BE2C (cell line): ENCODE data around the gene CACNG3.
"Not testable (repeated sequence)": the region's sequence is repeated elsewhere in the genome, so short reads cannot be mapped to it uniquely, and the experiment has no call there.

Experiments
- DNase-seq: peaks from one replicate; pipeline ENCODE4 v3.0.0-alpha.2; 2020
- H3K27me3 ChIP-seq: fragments of 250-450 bp; sonication (Bioruptor Pico); 2 replicates; pipeline ENCODE4 v1.5.1; 2020; ENCODE audit warnings: mild to moderate bottlenecking
- H3K36me3 ChIP-seq: fragments of 250-450 bp; sonication (Bioruptor Pico); 2 replicates; pipeline ENCODE4 v1.5.1; 2020; ENCODE audit warnings: mild to moderate bottlenecking
- H3K4me1 ChIP-seq: fragments of 250-450 bp; sonication (Bioruptor Pico); 2 replicates; pipeline ENCODE4 v1.5.1; 2020
- H3K4me3 ChIP-seq: 2 replicates; pipeline ENCODE4 v1.5.1; 2011; ENCODE audit warnings: low read depth, low read length
- H3K9me3 ChIP-seq: fragments of 250-450 bp; sonication (Bioruptor Pico); 2 replicates; pipeline ENCODE4 v1.5.1; 2020
- TF ChIP-seq, protein P1 (sequence below): IDR thresholded peaks from 2 replicates; pipeline ENCODE4 v1.5.1; 2012; ENCODE audit warnings: mild to moderate bottlenecking, low read depth, low read length

CACNG3 gene

DNA sequence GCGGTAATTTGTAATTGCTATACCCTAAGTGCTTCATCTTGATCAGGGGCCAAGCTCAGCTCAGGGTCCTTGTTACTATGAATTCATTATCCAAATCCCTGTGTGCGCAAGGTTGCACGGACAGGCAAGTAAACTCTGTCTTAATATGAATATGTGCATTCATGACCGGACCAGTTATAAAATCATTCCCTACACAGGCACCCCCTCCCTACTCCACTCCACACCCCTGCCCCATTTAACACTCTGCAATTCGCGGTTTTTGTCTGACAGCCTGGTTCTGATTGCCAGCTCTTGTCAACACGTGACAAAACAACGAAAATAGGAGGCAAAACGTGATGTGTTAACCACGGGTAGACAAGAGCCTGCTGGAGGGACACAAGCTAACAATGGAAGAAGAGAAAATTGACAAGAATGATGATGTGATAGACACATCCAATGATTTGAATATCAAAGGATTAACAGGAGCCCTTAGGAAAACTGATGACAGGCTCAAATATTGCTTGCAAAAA, 76.5 kb downstream of the CACNG3 start:
- no peak for DNase-seq
- no peak overlapping the region for H3K4me3 ChIP-seq
- H3K36me3 ChIP-seq: no peaks in the 10 kb centered on the region
- H3K4me1 ChIP-seq: no peaks in the 10 kb centered on the region
- H3K27me3 ChIP-seq: no peaks in the 10 kb centered on the region
- no peaks in the 10 kb centered on the region for H3K9me3 ChIP-seq
- TF ChIP-seq, protein P1, sequence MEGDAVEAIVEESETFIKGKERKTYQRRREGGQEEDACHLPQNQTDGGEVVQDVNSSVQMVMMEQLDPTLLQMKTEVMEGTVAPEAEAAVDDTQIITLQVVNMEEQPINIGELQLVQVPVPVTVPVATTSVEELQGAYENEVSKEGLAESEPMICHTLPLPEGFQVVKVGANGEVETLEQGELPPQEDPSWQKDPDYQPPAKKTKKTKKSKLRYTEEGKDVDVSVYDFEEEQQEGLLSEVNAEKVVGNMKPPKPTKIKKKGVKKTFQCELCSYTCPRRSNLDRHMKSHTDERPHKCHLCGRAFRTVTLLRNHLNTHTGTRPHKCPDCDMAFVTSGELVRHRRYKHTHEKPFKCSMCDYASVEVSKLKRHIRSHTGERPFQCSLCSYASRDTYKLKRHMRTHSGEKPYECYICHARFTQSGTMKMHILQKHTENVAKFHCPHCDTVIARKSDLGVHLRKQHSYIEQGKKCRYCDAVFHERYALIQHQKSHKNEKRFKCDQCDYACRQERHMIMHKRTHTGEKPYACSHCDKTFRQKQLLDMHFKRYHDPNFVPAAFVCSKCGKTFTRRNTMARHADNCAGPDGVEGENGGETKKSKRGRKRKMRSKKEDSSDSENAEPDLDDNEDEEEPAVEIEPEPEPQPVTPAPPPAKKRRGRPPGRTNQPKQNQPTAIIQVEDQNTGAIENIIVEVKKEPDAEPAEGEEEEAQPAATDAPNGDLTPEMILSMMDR: no peak

- TF ChIP-seq, protein P1: no peak
- DNase-seq: no peak
- Histone ChIP-seq H3K4me1 (no peaks in the 10 kb centered on the region), H3K9me3 (no peaks in the 10 kb centered on the region), H3K4me3 (no peak overlapping the region), H3K27me3 (no peaks in the 10 kb centered on the region), H3K36me3 (no peaks in the 10 kb centered on the region)
Observed at GRCh38 chr16:24336491-24336890, 80.4 kb downstream of the CACNG3 start.

GRCh38 chr16:24337013-24337412, 80.9 kb downstream of the CACNG3 start:
- DNase-seq: no peak

DNA sequence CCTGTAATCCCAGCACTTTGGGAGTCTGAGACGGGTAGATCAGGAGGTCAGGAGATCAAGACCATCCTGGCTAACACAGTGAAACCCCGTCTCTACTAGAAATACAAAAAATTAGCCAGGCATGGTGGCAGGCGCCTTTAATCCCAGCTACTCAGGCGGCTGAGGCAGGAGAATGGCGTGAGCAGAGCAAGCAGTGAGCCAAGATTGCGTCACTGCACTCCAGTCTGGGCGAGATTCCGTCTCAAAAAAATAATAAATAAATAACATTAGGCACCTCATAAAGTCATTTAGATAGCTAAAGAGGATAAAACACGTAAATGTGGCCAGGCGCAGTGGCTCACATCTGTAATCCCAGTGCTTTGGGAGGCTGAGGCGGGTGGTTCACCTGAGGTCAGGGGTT, 87.7 kb downstream of the CACNG3 start:
- DNase-seq, H3K9me3 ChIP-seq, H3K27me3 ChIP-seq, H3K4me1 ChIP-seq, H3K36me3 ChIP-seq, H3K4me3 ChIP-seq: not testable (repeated sequence)

More at GRCh38 chr16:24337013-24337412, 80.9 kb downstream of the CACNG3 start:
- H3K4me3 ChIP-seq: no peak overlapping the region
- no peaks in the 10 kb centered on the region for H3K27me3 ChIP-seq
- no peaks in the 10 kb centered on the region for H3K4me1 ChIP-seq
- TF ChIP-seq, protein P1: no peak
- no peaks in the 10 kb centered on the region for H3K9me3 ChIP-seq
- H3K36me3 ChIP-seq: no peaks in the 10 kb centered on the region

DNA sequence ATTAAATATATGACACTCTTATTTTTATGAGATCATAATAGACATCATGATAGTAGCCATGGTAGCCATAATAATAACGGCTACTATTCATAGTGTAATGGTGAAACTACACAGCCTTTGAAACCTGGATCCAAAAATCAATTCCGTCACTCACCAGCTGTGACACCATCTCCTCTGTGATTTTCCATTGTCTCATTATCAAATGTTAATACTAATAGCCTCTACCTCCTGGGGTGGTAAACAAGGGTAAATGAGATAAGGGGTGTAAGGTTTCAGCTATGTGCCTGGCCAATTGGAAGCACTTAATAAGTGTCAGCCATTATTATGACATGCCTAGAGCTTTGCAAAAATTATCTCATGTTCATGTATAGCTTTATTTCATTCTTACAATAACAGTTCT, 88.6 kb downstream of the CACNG3 start:
- Histone ChIP-seq H3K9me3 (no peaks in the 10 kb centered on the region), H3K27me3 (no peaks in the 10 kb centered on the region), H3K4me3 (no peak overlapping the region), H3K4me1 (no peaks in the 10 kb centered on the region), H3K36me3 (no peaks in the 10 kb centered on the region)
- TF ChIP-seq, protein P1: no peak
- no peak for DNase-seq

- Histone ChIP-seq H3K27me3 (no peaks in the 10 kb centered on the region), H3K4me1 (no peaks in the 10 kb centered on the region), H3K4me3 (no peak overlapping the region), H3K9me3 (no peaks in the 10 kb centered on the region), H3K36me3 (no peaks in the 10 kb centered on the region)
- TF ChIP-seq, protein P1: no peak
- DNase-seq: no peak
Observed at GRCh38 chr16:24345704-24346103, 89.6 kb downstream of the CACNG3 start.

DNA sequence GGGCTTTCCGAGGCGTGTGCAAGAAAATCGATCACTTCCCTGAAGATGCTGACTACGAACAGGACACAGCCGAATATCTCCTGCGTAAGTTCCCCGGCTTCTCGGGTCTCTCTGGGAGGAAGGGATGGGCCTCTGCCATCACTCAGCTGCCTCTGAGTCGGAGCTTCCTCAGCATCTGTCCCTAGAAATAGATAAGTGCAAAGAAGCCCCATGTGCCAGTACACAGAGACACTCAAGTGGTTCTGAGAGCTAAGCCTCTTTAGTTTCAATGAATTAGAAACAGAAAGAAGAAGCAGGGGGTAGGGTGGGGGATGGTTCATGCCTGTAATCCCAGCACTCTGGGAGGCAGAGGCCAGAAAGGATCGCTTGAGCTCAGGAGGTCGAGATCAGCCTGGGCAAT, 90.6 kb downstream of the CACNG3 start:
- TF ChIP-seq, protein P1: no peak
- Histone ChIP-seq H3K4me1 (no peaks in the 10 kb centered on the region), H3K36me3 (no peaks in the 10 kb centered on the region), H3K4me3 (no peak overlapping the region), H3K27me3 (no peaks in the 10 kb centered on the region), H3K9me3 (no peaks in the 10 kb centered on the region)
- DNase-seq: no peak
